RWPE1 (cell line): ENCODE results near the gene COL5A1.
A peak's percentile ranks its signal among the peaks of the same experiment; 100 is the strongest.

Experiments used
- CTCF ChIA-PET: fragments of 350-600 bp; sonication (Branson Sonifier 250); formaldehyde crosslinking; extraction: SDS; loops from one replicate; lab custom pipeline; 2021; lab: Yijun Ruan, JAX
- POLR2A ChIA-PET: fragments of 400-600 bp; formaldehyde crosslinking; extraction: SDS; loops from one replicate; lab custom pipeline; 2020; ENCODE audit warnings: antibody characterized with exemption; ENCODE audit not compliant: low non-redundant PET; lab: Yijun Ruan, JAX
- DNase-seq: peaks from one replicate; pipeline ENCODE4 v3.0.0; 2012; ENCODE audit warnings: low spot score
- H3K27ac ChIP-seq: fragments of 450-650 bp; 2 replicates; pipeline ENCODE4 v1.5.1; 2017
- CTCF ChIP-seq: fragments of 450-650 bp; conservative IDR thresholded peaks from 2 replicates; pipeline ENCODE4 v1.5.1; 2017; ENCODE audit warnings: low read depth, mild to moderate bottlenecking

Gene COL5A1

GRCh38 chr9:134863306-134863902 lies 221.8 kb downstream of the COL5A1 start:
- TF ChIP-seq CTCF: no peak
- no peak for DNase-seq
- ChIA-PET POLR2A (no interaction called here), CTCF (interaction anchor here (0.6 to 0.8 kb wide), 2 partner anchors 89 to 685 kb away, joined by 4 to 6 read pairs; no protein-coding TSS in a partner anchor)
- peak overlapping the region; percentile 86 for H3K27ac ChIP-seq

GRCh38 chr9:134863941-134864820 lies 222.6 kb downstream of the COL5A1 start:
- peak overlapping the region; percentile 86 for H3K27ac ChIP-seq
- CTCF ChIA-PET: interaction anchor here (0.6 kb wide), 2 partner anchors 25 to 89 kb away, joined by 3 to 4 read pairs; no protein-coding TSS in a partner anchor
- no peak for DNase-seq
- no peak for TF ChIP-seq CTCF
- POLR2A ChIA-PET: no interaction called here

GRCh38 chr9:134864821-134865190 lies 223.2 kb downstream of the COL5A1 start:
- ChIA-PET CTCF (no interaction called here), POLR2A (no interaction called here)
- DNase-seq: no peak
- peak overlapping the region; percentile 86 for H3K27ac ChIP-seq
- TF ChIP-seq CTCF: no peak

GRCh38 chr9:134867917-134868750 lies 226.5 kb downstream of the COL5A1 start:
- no peak for DNase-seq
- POLR2A ChIA-PET: no interaction called here
- H3K27ac ChIP-seq: no peak overlapping the region
- no peak for TF ChIP-seq CTCF
- CTCF ChIA-PET: no interaction called here

GRCh38 chr9:134868751-134869553 lies 227.3 kb downstream of the COL5A1 start:
- no peak for DNase-seq
- TF ChIP-seq CTCF: no peak
- POLR2A ChIA-PET: no interaction called here
- H3K27ac ChIP-seq: no peak overlapping the region
- CTCF ChIA-PET: interaction anchor here (0.6 kb wide), 1 partner anchor 90 kb away, joined by 3 read pairs; no protein-coding TSS in a partner anchor
